SHP77 treated with DMSO at 0.1 percent for 48 hours (cell line): ENCODE measurements around the gene NTRK2.
"Not testable (repeated sequence)": the region's sequence is repeated elsewhere in the genome, so short reads cannot be mapped to it uniquely, and the experiment has no call there.

Source experiments
- DNase-seq: peaks from one replicate; lab custom pipeline; 2025; lab: John Stamatoyannopoulos, UW

Gene NTRK2

GRCh38 chr9:84893419-84894128 is 224.0 kb downstream of the NTRK2 start:
- DNase-seq, result no peak

- DNase-seq, result no peak
These were observed 225.3 kb downstream of the NTRK2 start for GRCh38 chr9:84894859-84895258.

DNA sequence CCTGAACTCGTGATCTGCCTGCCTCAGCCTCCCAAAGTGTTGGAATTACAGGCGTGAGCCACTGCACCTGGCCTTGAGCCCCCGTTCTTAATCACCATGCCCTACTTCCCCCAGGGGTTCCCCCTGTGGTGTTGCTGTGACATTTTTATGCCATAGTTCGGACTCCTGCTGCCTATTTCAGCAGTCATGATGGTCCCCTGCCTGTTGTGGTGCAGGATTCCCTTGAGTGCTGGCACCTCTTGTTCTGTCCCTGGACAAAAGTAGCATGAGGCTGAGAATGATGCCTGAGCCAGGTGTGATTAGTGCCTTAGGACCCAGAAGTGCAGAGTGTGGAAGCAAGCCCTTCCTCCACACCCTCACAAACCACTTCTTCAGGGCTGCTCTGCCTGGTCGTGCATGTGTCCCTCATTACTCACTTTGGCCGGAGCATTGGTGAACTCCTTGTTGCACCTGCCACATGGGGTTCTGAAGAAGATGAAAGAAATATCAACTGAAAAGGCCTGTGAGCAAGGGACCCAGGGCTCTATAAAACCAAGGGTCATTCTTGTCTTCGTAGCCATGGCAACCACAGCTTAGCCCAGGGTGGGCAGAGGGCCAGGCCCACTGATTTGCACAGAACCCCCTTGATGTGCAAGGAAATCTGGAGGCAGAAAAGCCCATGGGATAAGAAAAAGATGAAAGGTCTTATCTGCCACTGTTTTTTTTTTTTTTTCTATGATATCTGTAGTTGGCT is 228.0 kb downstream of the NTRK2 start:
- no peak for DNase-seq

DNA sequence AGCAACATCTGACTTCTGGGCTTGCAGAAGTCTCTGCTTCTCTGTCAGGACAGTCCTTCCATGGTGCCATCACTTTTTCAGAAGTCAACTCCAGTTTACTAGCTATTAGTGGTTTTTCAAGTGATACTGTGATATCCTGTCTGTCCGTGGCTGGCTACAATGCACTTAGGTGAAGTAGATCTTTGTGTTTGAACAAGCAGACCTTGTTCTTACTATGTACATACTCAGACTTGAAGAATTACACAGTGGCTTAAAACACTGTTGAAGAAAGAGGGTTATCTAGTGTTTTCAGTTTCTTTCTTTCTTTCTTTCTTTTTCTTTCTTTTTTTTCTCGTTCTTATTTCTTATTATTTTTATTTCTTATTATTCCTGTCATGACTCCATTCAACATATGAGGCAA is 228.7 kb downstream of the NTRK2 start:
- no peak for DNase-seq

DNA sequence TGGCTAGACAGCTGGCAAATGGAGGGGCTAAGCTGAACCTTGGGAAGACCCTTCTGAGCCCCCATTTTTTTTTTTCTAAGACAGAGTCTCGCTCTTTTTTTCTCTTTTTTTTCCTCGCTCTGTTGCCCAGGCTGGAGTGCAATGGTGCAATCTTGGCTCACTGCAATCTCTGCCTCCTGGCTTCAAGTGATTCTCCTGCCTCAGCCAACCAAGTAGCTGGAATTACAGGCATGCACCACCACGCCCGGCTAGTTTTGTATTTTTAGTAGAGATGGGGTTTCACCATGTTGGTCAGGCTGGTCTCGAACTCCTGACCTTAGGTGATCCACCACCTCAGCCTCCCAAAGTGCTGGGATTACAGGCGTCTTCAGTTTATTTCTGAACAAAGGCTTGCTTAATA is 229.1 kb downstream of the NTRK2 start:
- DNase-seq, result not testable (repeated sequence)

DNA sequence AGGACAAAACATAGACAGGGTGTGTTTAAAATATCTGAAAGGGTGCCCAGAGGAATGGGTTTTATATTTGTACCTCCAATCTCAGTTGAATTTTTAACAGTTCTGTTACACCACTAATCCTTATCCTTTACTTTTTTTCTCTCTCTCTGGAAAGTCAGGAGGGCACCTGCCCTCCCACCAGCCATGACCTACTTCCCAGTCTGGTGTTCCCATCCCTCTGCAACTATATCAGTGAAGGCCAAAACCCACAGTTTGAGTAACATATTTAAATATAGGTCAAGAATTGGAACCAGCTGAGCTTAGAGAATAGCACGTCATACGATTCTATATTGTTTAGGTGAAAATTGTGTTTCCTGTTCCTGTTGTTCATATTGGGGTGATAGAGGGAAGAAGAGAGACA is 229.8 kb downstream of the NTRK2 start:
- DNase-seq, result no peak

DNA sequence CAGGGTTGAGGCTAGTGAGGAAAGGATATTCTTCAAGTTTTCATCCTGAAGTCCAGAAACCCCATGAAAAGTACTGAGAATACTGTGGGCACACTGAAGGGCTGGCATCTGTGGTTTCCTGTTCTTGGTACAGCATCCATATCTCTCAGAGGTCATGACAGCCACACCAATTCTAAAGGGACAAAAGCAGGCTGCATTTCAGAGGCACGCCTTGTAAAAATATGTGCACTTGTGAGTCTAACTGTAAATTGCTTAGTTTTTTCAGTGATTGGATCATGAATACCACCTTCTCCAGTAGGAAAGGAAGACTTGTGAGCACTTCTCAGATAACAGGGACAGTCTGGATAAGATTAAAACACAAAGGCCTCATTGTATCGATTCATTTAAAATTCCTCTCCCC is 230.9 kb downstream of the NTRK2 start:
- no peak for DNase-seq

DNA sequence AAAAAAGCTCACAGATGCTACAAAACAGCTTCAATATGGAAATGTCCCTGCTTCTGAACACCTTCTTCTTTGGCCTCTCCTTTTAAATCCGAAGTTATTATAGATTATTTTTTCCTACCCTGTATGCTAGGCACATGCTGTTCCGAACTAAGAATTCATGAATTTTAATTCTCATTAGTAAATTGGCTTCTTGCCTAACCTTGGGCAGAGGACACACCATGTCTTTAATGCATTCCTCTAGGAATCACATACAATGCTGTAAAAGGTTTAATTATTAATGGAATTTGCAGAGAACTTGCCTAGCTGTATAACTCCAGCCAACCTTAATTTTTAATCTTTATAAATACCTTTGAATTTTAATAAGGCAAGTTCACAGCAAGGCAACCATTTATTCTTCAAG is 234.4 kb downstream of the NTRK2 start:
- DNase-seq, result no peak

DNA sequence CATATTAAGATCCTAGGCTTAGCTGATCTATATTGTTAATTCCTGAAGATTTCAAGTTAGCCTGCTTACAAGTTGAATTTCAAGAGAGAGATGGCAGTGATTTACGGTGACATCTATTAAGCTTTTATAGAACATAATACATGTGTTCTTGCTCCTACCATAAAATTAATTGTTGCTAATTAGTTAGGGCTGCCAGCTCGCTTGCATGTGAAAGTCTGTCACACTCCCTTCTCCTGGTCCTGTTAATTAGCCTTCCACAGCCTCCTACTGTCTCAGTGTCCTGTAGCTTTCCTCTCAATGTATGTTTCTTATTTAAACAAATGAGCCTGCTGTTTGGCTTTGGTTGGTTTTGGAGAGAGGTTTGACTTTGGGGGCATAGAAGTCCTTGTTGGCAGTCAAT is 247.2 kb downstream of the NTRK2 start:
- DNase-seq, result no peak

- DNase-seq, result no peak
These were observed 248.0 kb downstream of the NTRK2 start for GRCh38 chr9:84917366-84918070.

GRCh38 chr9:84919440-84919839 is 249.9 kb downstream of the NTRK2 start:
- DNase-seq, result no peak

DNA sequence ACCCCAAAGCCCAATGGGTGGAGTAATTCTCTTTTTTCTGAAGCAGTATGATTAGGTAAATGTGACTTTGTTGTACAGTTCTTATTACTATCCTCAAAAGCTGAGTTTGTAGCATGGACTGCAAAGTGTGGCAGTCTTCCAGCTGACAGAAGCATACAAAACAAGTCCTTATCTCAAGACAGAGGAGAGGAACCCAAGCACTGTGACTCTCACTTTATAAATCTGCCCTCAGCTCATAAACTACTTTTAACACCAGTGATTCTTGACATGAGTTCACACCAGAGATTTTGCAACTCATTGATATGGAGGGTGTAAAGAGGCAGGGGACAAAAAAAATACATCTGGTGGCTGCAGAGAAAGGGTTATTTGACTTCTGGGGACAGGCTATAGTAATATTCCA is 251.6 kb downstream of the NTRK2 start:
- no peak for DNase-seq

DNA sequence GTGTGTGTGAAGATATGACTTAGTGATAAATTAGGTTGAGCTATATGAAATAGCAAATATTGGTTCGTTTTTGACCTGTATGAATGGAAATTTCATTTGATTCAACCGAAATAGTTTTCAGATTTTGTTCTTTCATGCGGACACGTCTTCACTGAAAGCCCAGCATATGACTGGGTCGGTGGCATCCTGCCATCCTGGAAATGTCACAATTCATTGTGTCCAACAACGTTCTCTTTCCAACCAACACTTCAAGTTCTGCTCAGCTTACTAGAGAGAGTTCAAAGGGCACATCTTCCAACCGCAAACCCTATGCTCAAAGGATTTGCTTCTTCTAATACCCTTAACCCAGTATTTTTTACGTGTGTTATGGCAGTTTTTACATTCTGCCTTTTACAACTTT is 252.5 kb downstream of the NTRK2 start:
- DNase-seq, result no peak

- DNase-seq, result no peak
These were observed 254.7 kb downstream of the NTRK2 start for GRCh38 chr9:84924266-84924665.

DNA sequence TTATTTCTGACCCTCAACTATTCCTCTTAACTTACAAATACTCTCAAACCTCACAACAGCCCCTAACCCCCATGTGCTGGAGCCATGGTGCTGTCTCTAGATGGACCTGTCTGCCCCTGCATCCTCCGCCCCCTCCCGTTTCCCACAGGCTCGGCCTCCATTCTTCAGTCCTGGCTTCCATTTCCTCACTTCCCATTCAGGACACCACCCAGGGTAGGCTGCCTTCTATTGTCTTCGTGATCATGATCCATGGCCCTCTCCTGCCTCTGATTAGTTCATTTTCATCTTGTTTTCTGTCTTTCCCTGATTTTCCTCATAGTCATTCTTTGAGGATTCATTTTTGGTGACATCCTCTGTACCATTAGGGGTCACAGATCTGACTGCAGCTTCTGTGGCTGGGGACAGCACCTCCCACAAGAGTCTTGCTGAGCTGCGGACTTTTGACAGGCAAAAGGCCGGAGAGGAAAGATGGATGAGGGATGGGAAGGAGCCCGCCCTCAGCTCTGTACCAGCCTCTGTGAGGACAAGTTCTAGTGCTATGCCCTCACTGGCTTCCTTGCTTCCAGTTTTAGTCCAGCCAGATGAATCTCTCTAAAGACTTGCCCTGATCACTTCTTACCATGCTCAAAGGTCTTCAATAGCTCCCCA is 255.8 kb downstream of the NTRK2 start:
- no peak for DNase-seq

GRCh38 chr9:84926793-84927192 is 257.3 kb downstream of the NTRK2 start:
- no peak for DNase-seq

DNA sequence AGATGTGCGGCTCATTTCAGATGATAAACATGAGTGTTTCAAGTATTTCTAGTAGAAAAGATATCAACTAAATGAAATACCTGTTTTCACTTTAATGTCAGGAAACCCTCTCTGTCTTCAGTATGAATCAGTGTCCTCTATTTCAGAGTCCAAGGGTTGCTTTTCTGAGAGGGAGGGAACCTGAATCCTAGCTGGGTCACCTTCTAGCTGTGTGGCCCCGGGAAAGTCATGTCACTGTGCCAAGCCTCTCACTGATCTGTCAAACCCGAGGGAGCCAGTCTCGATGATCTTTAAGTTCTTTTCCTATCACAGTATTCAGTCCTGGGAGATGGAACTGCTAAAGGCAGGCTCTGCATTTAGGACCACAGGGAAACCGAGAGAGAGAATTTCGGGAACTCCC is 258.9 kb downstream of the NTRK2 start:
- DNase-seq, result no peak

DNA sequence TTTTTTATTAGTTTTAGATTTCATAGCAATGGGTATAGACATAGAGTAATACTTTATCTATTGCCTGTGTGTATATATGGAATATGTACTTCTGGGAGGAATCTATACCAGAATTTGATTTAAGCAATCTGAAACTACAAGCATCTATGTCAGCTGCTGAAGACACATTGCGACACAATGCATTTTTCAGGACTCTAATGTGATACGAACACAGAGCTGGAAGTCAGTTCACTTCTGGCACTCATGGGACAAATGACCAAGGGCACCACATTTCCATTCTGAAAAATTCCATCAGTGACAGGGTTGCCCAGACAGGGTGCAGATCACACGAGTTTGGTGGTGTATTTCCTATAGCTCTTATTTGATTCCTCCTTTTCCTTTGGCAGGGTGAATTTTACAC is 259.5 kb downstream of the NTRK2 start:
- DNase-seq, result no peak

- DNase-seq, result no peak
These were observed 263.5 kb downstream of the NTRK2 start for GRCh38 chr9:84932915-84933527.

GRCh38 chr9:84935528-84936117 is 266.1 kb downstream of the NTRK2 start:
- DNase-seq, result no peak

GRCh38 chr9:84937180-84937579 is 267.7 kb downstream of the NTRK2 start:
- no peak for DNase-seq

GRCh38 chr9:84937581-84937980 is 268.1 kb downstream of the NTRK2 start:
- no peak for DNase-seq
